SIG-M5 treated with dmso at 0.1 percent for 504 hours (cell line): ENCODE data around the gene CD47.

Experiments
- DNase-seq: peaks from one replicate; lab custom pipeline; 2025; ENCODE audit not compliant: unreplicated experiment; lab: John Stamatoyannopoulos, UW

CD47 gene

DNA sequence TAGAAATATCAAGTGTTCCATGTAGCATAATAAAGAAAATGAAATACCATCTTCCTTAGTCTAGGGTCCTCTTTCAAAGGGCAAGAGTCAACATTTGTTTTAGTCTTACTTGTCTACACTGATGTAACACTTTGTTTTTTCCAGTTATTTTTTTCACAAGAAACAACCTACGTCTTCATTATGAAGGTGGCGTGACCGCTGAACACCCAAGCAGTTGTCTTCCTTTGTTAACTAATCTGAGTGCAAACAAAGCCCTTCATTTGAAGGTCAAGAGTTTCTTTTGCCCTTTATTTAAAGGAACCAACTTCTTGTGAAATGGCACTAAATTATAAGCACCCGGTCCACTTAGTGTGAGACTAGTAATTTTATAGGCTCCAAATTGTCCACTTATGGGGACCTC, 73.2 kb downstream of the CD47 start:
- no peak for DNase-seq

- DNase-seq, result no peak
These were observed 75.9 kb downstream of the CD47 start for GRCh38 chr3:108014943-108015342.

DNA sequence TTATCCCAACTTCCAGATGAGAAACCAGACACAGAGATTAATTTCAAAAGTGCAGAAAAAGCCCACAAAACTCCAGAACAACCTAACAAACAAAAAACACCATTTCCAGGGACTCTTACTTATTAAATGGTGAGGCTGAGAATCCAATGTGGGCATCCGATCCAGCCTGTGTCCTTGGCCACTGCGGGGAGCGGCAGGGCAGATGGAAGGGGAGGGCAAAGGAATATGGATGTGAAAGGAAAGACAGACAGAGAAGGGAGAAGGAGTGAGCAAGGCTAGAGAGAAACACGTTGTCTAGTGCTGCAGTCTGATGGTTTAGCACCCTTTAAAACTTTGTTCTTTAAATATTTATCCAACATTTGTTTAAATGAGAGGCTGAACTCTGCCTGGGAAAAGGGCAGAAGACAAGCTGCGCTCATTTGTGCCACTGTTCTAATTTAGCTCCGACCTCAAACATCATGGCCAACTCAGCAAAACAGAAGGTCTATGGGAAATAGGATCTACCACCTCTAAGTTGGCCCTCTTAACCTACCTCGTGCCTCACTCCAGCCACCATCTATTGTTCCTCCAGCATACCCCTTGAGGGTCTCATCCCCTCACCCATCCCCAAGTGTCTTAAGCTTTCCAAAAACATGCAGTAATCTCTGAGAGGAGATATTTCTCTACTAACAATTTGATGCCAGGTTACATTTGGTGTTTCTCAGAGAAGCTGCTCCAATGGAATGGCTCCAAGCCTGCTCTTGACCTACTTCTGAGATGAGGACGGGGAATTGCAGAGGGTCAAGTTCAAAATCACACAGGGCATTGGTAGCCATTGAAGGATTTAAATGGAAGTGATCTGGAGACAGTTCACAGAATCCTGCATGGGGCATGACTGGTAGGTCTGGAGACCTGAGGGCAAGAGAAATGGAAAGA, 77.4 kb downstream of the CD47 start:
- no peak for DNase-seq

DNA sequence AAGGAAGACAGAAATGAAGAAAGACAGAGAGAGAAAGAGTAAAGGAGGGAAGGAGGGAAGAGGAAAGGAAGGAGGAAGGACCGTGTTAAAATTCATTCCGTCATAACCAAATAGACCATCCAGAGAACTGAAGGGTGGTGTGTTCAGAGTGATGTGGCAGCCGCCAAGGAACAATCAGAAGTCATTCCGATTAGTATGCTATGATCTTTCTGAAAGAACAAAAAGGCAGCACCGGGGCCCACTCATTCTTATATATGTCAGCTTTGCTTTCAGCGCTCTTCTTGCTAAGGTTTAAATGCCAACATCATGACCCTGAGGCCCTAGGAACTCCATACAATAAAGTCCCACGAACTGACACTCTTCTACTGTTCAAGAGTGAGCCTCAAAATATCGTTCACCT, 78.5 kb downstream of the CD47 start:
- DNase-seq, result no peak

DNA sequence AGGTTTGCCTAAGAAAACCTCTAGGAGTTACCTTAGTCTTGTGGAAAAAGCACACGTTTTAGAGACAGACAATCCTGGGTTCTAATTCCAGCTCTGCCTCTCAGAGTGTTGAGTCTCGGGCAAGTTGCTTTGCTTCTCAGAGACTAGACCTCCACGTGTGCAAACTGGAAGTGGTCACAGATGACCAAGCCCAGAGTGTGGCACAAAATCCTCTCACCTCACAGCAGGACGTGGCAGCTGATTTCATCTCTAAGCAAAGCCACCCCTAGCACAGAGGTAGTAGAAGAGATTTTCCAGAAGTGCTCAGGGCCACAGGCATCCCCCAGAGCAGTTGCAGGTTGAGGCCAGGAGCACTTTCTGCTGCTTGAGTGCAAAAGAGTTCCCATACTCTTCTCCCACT, 79.2 kb downstream of the CD47 start:
- no peak for DNase-seq

DNA sequence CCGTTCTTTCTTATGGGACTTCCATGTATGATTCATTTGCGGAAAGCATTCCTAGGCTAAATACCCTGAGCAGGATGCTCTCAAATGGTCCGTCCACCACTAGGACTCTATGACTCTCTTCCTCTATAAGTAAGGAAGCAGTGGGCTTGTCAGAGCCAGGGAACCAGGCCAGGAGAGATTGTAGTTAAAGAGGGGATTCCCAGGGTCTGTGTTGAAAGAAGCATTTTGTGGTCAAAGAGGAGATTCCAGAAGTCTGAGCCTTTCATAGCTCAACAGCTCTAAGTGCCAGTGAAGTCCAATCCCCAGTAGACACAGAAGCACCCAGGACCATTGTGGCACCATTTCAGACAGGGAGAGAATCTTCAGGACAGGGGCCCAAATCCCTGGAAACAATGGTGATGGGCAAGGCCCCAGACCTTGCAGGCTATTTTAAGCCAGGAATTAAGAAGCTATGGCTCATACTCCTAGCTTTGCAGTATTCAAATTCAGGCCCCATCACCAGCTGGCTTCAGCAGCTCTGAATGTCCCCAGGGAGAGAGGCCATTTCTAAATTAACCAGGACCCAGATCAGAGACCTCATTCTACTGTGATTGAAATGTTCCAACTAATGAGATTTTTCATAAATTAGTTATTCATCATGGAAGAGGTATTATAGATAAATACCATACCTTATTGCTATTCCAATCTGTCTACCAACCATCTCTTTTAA, 81.7 kb downstream of the CD47 start:
- DNase-seq, result no peak

- no peak for DNase-seq
These were observed 82.7 kb downstream of the CD47 start for GRCh38 chr3:108008106-108008505.

- no peak for DNase-seq
These were observed 83.9 kb downstream of the CD47 start for GRCh38 chr3:108006881-108007331.

DNA sequence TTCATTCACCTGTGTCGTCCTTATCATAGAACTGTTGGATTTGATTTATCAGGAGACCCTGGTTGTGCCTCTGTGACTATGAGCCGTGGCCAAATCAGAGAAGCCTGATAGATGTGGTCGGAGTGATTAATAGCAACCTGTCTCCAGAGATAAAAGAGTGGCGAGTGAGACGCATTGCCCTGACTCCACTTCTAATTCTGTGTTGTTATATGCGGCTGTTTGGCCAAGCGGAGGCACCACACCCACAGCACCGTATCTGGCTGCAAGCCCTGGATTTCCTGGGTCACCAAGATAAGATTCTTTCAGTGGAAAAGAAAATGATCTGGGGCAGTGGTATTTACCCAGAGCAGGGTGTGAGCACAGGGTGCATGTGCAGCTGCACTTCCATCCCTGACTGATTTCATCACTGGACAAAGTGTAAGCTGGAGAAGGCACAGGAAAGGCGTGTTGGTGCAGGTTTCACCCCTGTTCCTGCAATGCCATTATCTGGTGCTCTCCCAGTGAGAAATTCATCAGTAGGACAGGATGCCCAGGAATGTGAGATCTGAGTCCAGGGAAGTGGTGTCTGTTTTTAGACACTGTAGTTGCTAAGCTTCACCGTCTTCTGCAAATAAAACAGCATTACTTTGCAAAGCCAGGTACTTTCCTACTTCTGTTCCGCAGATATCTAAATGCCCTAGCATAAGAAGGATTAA, 84.6 kb downstream of the CD47 start:
- no peak for DNase-seq

DNA sequence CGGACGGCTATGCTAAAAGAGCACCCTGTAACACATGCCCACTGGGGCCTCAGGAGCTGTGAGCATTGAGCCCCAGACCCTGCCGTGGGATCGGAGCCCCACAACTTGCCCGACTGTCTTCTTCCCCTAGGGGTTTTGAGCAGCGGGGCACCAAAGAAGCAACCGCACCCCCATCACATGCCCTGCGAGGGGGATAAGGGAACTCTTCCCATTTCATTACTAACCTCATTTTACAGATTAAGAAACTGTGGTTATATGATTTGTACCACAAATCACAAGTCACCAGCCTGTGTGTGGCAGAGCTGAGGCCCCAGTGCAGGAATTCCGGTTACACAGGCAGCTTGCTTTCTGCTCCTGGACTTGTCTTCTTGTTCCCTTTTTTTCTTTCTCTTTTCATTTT, 86.2 kb downstream of the CD47 start:
- DNase-seq, result peak; percentile 78

DNA sequence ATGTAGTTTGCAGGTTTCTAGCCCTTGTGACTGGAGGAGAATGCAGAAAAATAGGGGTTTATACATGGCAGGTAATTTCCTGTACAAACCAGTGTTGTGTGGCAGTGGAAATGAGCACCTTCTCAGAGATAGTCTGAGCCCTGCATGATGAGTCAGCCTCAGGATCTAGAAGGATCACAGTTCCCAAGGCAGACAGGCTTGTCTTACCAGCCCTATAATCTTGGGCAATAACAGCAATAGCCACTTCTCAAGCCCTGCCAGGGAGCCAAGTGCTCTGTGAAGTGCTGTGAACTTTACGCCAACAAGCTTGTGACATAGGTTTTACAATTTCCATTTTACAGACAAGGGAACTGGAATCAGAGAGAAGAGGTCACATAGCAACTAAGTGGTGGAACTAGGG, 89.4 kb downstream of the CD47 start:
- peak; percentile 72 for DNase-seq

DNA sequence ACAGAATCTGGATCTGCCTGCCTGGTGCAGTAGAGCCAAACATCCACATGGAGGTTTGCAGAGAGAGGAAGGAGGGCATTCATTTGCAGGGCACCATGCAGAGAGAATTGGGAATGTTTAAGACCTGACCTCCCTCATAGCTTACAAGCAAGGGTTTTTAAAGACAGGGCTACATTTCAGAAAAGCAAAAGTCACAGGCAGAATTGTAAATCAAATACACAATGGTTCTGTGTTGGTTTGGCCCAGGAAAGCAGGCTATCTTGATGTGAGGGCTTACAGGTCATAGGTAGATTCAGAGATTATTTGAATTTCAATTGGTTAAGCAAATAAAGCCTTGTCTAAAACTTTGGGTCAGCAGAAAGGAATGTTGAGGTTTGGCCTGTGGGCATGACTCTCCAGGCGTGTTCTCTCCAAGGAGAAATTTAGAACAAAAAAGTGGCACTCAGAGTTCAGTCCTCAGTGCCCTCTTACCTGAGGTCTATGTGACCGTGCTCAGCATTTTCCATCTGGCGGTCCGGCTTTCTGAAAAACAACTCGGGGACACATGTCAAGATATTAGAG, 91.5 kb downstream of the CD47 start:
- DNase-seq, result peak; percentile 59

DNA sequence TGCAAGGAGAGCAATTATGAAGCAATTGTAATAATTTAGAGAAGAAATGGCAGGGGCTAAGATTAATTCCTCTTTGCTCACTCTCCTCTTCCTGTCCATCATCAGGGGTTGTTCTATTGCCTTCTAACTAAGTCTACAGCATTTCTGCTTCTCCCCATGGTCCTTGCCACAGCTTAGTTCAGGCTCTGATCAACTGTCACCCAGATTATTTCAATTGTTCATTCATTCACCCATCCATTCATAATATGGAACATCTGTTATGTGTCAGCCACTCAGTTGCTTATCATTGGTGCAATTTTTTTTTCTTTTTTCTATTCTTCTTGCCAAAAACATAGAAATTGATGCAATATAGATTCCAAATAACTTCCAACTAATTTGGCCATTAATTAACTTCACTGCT, 93.2 kb downstream of the CD47 start:
- DNase-seq, result no peak

- no peak for DNase-seq
These were observed 95.0 kb downstream of the CD47 start for GRCh38 chr3:107995823-107996222.

GRCh38 chr3:107994956-107995715, 95.7 kb downstream of the CD47 start:
- DNase-seq, result no peak

GRCh38 chr3:107994181-107994580, 96.7 kb downstream of the CD47 start:
- no peak for DNase-seq

- no peak for DNase-seq
These were observed 97.1 kb downstream of the CD47 start for GRCh38 chr3:107993771-107994170.
